ENCODE data around the gene SLN. TPM values are rescaled to one million over a fixed set of nuclear protein-coding genes. Genes with fewer than 3 reads are reported as not detected.

The SLN gene
- total RNA-seq, 4 donors from 2014 or later: 586 to 5,775 (median 2,747) TPM

GRCh38 chr11:107740271-107740670, 28.4 kb upstream of the SLN start:
- Histone ChIP-seq H3K36me3 (no peaks in the 10 kb centered on the region), H3K9me3 (no peaks in the 10 kb centered on the region), H3K4me3 (no peak overlapping the region), H3K4me1 (peaks cover 25 to 27% of the 10 kb centered on the region in 2 donors), H3K27ac (no peak overlapping the region), H3K27me3 (no peaks in the 10 kb centered on the region)
- ATAC-seq: no peak
- in situ Hi-C loops (cut with MboI; ENCODE audit: low sequenced_read_pairs in 4 of 4): no loop called here
- no peak for DNase-seq
- intact Hi-C loops (cut with DNase I; ENCODE audit: low total_unique reads): loop anchor here (5.0 kb wide), 1 partner anchor 33 kb away; no protein-coding TSS in a partner anchor
- TF ChIP-seq POLR2A (IDR thresholded peaks at IDR 0.05): no peak
- no peak for TF ChIP-seq CTCF (IDR thresholded peaks at IDR 0.05 in 4 of 5, conservative IDR thresholded peaks at IDR 0.05 in 1 of 5)

- no peak for ATAC-seq
- in situ Hi-C loops (cut with MboI; ENCODE audit: low sequenced_read_pairs in 4 of 4) (no loop called here), intact Hi-C loops (cut with DNase I; ENCODE audit: low total_unique reads) (no loop called here)
- Histone ChIP-seq H3K4me1 (no peaks in the 10 kb centered on the region), H3K4me3 (no peak overlapping the region), H3K27me3 (no peaks in the 10 kb centered on the region), H3K9me3 (no peaks in the 10 kb centered on the region), H3K36me3 (no peaks in the 10 kb centered on the region), H3K27ac (no peak overlapping the region)
- DNase-seq: no peak
- TF ChIP-seq POLR2A (IDR thresholded peaks at IDR 0.05): no peak
- TF ChIP-seq CTCF (IDR thresholded peaks at IDR 0.05 in 4 of 5, conservative IDR thresholded peaks at IDR 0.05 in 1 of 5): no peak
These were observed 24.7 kb upstream of the SLN start for GRCh38 chr11:107736546-107736945.

GRCh38 chr11:107733518-107733917, 21.7 kb upstream of the SLN start:
- intact Hi-C loops (cut with DNase I; ENCODE audit: low total_unique reads) (no loop called here), in situ Hi-C loops (cut with MboI; ENCODE audit: low sequenced_read_pairs in 4 of 4) (no loop called here)
- no peak for ATAC-seq
- no peak overlapping the region for H3K27ac ChIP-seq
- H3K36me3 ChIP-seq: no peaks in the 10 kb centered on the region
- H3K27me3 ChIP-seq: no peaks in the 10 kb centered on the region
- no peaks in the 10 kb centered on the region for H3K4me1 ChIP-seq
- no peak for DNase-seq
- H3K9me3 ChIP-seq: no peaks in the 10 kb centered on the region
- TF ChIP-seq POLR2A (IDR thresholded peaks at IDR 0.05) (no peak), CTCF (IDR thresholded peaks at IDR 0.05 in 4 of 5, conservative IDR thresholded peaks at IDR 0.05 in 1 of 5) (no peak)
- no peak overlapping the region for H3K4me3 ChIP-seq

GRCh38 chr11:107732689-107733051, 20.8 kb upstream of the SLN start:
- Histone ChIP-seq H3K4me1 (no peaks in the 10 kb centered on the region), H3K36me3 (no peaks in the 10 kb centered on the region), H3K9me3 (no peaks in the 10 kb centered on the region), H3K4me3 (no peak overlapping the region), H3K27ac (peak overlapping the region in 1 of 4 donors; percentile 45), H3K27me3 (no peaks in the 10 kb centered on the region)
- in situ Hi-C loops (cut with MboI; ENCODE audit: low sequenced_read_pairs in 4 of 4) (no loop called here), intact Hi-C loops (cut with DNase I; ENCODE audit: low total_unique reads) (no loop called here)
- no peak for ATAC-seq
- no peak for DNase-seq
- TF ChIP-seq CTCF (IDR thresholded peaks at IDR 0.05 in 4 of 5, conservative IDR thresholded peaks at IDR 0.05 in 1 of 5): no peak
- no peak for TF ChIP-seq POLR2A (IDR thresholded peaks at IDR 0.05)

Measured in gastrocnemius medialis (tissue), 4 donors.